HG02678 (cell line): ENCODE measurements around the gene ARG2.
A peak's percentile ranks its signal among the peaks of the same experiment; 100 is the strongest.
"Not testable (repeated sequence)": the region's sequence is repeated elsewhere in the genome, so short reads cannot be mapped to it uniquely, and the experiment has no call there.

Experiments
- ATAC-seq: cut with Tn5 transposase; IDR thresholded peaks from one replicate; pipeline ENCODE4 v1.9.1; 2021; ENCODE audit warnings: mild to moderate bottlenecking, moderate library complexity; ENCODE audit not compliant: unreplicated experiment

The ARG2 gene

DNA sequence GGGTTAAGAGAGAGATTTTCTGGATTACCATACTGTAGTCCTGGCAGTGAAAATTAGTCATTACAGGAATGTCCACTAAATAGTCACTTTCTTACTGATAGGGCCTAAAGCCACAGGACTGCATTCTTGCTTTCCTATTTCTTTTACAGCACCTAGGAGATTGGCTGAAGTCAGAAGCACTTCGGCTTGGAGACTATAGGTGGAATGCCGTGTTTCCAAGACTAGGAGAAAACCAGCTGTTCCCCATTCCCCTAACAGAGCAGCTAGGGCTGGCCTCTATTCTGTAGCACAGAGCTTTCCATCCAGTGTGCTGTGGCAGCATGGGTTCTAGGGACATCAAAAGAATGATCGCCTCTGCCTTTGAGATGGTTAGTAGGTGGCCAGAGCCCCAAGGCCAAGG lies 34.7 kb upstream of the ARG2 start:
- ATAC-seq: no peak

DNA sequence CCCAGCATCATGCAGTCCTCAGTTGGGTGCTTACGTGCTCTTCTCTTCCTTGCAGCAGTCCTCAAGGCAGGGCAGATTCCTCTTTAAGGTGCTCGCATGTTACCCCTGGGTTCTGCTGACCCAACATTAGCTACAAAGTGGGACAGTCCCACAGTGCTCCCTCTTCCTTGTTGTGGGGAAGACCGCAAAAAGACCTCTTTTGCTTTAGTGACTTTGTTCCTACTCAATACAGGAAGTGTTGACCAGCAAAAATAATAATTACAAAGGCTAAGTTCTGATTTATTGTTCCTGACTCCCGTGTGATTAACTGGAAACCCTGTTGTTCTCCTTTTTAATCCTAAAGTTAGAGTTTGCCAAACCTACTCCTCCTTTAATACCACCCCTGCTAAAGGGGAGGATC lies 33.4 kb upstream of the ARG2 start:
- ATAC-seq: no peak

DNA sequence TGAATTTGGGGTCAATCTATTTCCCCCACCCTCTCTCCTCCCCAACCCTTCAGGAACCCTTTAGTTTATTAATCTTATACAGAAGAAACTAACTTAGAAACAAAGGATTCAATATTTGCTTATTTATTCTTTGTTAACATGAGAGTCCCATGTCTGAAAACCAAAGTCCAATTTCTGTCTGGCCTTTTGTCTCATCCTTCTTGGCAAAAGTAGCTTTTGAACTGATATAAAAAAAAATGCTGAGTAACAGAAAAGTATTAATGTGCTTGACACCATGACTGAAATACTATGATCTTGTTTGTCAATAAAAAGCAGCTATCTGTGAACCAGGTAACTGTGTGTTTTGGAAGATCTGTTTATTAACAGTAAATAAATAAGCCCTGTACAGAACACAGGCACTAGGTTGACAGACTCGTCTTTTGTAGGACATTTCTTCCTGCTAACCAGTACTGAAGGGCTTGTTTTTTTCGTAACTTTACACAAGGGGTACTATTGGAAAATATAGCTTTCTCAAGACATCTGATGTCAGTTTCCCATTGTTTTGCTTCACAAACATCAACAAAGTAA lies 30.4 kb upstream of the ARG2 start:
- ATAC-seq: no peak

DNA sequence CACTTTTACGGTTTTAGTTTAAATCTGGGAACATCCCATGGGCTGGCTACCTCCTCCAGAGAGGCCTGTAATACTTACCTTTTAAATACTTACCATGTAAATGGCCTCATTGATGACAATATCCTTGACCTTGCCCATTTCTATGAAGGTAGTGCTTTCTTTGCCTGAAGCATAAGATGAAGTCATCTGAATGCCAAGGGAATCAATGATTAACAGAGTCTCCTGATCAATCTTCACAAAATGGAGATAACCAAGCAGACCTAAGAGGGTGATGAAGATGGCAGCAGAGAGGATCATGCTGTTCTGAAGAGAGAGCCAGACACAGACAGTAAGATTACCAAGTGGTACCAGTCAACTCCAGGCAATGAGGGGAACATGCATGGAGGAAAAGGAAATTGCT lies 26.1 kb upstream of the ARG2 start:
- not testable (repeated sequence) for ATAC-seq

DNA sequence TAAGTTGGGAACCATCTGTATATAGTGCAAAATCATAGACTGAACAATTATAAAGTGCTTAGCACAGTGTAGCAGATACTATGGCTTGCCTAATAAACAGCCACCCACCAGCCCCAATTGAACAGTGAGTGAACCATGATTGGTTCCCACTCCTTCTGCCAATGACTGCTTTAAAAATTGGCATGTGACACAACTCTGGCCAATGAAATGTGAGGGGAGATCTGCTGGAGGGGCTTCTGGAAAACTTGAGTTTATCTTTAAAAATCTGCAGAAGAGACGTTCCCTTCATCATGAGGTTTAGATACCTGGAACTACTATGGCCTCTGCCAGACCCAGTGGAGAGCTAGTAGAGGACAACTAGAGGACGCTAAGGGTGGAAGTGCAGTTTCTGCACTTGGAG lies 24.3 kb upstream of the ARG2 start:
- no peak for ATAC-seq

DNA sequence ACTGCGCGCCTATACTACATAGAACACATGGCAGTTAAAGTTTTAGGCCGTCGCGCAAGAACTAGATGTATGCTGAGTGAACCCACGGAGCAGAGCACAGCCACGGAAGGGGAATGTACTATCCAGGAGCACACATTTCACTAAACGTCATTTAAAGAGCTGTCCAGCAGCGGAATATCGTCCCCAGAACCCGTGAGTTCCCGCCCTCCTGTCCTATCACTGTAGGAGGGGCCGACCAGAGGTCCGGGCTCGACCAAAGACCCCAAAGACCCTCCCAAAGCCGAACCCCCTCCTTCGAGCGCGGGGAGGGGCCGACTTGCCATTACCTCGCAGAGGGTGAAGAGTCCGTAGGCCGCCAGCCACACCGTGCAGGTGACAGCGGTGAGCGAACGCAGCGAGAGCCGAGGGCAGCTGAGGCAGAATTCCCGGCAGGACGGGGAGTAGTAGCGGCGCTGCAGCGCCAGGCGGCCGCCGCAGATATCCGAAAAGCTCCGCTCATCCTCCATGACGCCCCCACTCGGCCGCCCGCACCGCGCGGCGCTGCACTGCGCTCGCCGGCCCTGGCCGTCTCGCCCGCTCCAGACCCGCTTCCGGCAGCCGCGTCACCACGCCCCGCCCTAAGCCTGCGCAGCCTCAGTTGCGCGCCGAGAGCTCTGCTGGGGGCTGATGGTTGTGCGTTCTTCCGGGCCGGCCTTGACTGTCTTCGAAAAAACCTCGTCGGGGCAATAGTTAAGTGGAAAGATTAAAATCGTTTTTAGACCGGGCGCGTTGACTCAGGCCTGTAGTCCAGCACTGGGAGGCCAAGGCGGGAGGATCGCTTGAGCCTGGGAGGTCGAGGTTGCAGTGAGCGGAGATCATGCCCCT lies 19.8 kb upstream of the ARG2 start, which contains the start of gene PIGH:
TSS of gene PIGH (minus strand) at position 571 of the 864 bp plus-strand sequence. CDS start at position 506, 65 bp downstream.
- peak; percentile 96 for ATAC-seq

DNA sequence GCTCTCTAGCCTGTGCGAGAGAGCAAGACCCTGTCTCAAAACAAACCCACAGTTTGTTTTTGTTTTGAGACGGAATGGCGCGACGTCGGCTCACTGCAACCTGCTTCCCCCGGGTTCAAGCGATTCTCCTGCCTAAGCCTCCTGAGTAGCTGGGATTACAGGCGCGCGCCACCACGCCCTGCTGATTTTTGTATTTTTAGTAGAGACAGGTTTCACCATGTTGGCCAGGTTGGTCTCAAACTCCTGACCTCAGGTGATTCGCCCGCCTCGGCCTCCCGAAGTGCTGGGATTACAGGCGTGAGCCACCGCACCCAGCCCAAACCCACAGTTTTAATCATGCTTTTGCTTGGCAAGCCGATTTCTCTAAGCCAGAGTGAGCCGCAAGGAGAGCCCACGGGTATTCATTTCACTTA lies 19.2 kb upstream of the ARG2 start:
- not testable (repeated sequence) for ATAC-seq

DNA sequence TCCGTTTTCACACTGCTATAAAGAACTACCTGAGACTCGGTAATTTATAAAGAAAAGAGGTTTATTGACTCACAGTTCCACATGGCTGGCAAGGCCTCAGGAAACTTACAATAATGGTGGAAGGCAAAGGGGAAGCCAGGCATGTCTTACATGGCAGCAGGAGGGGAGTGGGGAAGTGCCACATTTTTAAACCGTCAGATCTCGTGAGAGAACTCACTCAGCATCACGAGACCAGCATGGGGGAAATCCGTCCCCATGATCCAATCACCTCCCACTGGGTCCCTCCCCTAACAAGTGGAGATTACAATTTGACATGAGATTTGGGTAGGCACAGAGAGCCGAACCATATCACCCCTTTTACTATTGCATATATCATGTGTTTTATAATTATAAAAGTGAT lies 17.6 kb upstream of the ARG2 start:
- no peak for ATAC-seq

DNA sequence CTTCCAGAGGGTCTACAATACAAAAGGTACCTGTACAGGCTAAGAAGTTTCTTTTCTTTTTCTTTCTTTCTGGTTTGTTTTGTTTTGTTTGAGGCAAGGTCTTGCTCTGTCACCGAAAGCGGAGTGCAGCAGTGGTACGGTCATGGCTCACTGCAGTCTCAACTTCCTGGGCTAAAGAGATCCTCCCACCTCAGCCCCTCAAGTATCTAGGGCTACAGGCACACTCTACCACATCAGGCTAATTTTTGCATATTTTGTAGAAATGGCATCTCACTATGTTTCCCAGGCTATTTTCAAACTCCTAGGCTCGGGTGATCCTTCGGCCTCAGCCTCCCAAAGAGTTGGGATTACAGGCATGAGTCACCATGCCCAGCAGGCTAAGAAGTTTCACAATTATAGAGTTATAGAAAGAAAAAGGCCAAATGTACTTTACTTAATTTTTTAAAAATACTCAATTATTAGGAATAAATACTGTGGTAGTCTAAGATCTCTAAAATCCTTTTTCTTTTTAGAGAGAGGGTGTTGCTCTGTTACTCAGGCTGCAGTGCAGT lies 16.6 kb upstream of the ARG2 start:
- no peak for ATAC-seq

DNA sequence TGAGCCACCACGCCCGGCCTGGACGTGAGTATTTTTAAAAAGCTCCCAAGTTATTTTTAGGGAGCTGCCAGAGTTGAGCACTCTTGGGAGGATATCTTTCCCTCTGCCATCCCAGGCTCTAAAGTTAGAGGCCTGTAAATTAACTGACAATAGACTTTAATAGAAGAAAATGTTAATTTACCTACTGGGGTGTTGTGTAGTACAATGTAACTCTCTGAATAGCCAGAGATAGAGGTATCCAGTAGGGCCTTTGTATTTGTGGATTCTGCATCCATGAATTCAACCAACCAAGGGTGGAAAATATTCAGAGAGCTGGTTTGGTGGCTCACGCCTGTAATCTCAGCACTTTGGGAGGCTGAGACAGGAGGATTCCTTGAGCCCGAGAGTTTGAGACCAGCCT lies 12.1 kb upstream of the ARG2 start:
- ATAC-seq: no peak

DNA sequence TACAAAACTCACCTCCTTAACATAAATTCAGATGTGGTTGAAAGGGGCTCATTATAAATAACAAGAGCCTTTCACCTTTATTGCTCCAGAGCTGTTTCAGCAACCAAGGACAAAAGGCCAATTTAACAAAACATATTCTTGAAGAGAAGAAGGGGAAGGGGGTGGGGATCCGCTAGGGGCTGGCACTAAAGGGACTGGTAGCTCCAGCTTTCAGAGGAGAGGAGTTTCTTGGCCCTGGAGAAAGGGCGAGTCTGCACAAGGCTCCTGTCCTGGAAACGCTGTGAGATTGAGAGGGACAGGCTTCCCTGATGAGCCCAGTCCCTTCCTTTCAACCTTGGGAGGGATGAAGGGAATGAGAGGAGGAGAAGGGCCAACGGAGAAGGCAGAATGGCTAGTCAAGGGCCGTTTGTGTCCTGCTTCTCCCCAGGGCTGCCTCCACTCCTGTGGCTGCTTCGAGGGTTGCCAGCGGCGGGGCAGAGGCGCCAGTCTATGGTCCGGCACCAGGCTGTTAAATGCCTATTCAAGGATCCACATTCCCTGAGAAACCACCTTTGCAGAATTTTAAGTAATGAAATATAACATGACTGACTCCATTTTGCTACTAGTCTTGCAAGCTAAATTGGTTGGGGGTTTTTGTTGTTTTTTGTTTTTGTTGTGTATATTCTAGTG lies 9.9 kb upstream of the ARG2 start:
- ATAC-seq: no peak

DNA sequence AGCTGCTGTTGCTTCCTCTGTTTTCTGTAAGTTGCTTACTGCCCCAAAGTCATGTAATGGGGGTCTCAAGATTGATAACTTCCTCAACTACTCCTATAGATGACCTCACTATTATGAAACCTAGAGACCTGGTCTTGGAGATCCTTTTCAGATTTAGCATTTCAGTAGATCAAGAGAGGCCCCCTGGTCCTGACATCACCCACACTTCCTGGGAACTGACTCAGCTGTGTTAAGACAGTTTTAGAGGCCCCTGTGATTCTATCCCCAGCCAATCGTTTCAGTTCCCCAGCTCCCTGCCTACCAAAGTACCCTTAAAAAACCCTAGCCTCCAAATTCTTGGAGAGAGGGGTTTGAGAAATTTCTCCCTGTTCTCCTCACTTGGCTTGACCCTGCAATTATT lies 9.2 kb upstream of the ARG2 start:
- no peak for ATAC-seq

DNA sequence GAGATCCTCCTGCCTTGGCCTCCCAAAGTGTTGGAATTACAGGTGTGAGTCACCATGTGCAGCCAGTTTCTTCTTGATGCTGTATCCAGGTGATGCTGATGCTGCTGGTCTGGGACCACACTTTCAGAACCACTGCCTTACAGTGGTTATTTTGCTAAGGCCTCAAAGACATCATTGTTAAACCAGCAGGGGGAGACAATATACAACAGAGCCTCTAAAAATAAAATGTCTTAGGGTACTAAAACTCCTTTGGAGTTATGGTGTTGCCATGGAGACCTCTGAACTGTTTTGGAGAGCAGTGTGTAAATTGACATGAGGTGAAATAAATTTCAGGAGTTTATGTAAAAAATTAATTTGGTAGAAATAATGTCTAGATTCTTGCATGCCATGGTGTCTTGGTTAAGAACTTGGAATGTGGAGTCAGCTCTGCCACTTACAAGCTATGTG lies 1.1 kb upstream of the ARG2 start:
- no peak for ATAC-seq

DNA sequence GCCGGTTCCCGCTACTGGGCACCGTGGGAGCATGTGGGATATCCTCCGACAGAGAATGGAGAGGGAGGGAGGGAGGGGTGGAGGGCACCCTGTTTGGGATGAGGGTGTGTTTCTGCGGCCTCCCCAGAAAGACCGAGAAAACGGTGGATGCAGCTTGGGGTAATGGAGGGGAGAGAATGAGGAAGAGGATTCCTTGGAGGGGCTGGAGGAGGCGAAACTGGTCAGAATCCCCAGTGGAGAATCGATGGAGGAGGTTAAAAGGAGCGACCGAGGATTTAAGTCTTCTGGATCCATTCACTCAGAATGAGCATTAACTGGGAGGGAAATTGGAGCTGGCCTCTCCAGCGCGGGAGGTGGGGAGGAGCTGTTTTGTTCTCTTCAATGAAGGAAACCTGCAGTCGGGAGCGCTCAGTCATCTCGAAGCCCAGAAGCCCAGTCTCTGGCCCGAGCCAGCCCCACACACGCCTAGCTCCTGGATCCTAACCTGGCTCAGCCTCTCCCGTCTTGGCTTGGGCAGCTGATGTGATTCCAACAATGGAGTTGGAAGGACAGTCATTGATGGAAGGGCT lies 581 bp downstream of the ARG2 start:
- no peak for ATAC-seq

DNA sequence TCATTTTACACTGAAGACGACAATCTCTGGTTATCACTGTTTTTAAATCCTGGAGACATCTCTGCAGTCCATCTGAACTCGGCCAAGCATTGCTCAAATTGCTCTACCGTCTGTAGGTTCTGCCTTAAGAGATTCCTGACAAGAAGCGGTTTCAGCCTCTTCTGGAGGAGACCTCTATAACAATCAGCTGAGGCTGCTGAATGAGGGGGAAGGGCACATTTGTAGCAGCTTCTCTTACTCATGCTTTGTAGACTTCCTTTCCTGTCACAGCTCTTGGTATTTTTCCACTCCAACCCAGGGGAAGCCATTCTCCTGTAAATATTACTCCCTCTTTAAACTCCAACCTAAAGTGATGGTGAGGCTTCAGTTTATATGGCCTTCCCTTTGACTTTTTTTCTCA lies 3.0 kb downstream of the ARG2 start:
- no peak for ATAC-seq

DNA sequence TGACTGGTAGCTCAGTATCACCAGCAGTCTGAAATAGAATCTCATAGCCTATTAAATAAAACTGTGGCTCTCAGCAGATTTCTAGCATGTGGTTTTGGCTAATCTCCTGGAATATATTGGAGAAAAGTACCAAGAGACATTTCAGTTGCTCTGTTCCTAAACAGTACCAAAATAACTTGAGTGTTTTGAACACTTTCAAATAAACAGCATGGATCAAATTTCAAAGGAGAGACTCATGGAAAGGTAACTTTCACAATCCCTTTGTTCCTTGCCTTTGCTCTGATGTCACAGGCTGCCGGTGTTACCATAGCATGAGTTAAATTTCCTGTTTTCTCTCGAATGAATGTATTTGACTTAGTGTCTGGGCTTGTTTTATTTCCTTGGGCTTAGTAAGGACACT lies 3.4 kb downstream of the ARG2 start:
- ATAC-seq: no peak

DNA sequence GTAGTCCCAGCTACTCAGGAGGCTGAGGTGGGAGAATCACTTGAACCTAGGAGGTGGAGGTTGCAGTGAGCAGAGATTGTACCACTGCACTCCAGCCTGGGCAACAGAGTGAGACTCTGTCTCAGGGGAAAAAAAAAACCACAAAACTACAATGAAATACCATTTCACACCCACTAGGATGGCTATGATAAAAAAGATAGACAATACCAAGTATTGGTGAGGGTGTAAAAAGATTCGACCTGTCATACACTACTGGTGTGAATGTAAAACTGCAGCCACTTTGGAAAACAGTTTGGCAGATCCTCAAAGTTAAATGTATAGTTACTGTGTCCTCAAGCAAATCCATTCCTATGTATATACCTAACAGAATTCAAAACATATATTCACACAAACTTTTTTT lies 6.4 kb downstream of the ARG2 start:
- ATAC-seq: not testable (repeated sequence)

DNA sequence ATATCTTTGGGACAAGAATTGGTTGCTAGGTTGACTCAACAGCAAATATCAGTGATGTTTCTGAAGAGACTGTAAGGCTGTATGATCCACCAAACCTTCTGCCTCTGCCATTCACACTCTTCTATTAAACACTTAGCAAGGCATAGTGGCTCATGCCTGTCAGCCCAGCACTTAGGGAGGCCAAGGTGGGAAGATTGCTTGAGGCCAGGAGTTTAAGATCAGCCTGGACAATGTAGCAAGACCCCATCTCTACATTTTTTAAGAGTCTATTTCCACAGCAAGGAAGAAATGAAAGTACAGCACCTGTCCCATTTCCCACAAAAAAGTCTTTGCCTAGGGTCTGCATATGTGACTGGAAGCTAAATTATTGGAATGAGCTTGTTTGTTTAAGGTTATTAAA lies 7.8 kb downstream of the ARG2 start:
- ATAC-seq: no peak

DNA sequence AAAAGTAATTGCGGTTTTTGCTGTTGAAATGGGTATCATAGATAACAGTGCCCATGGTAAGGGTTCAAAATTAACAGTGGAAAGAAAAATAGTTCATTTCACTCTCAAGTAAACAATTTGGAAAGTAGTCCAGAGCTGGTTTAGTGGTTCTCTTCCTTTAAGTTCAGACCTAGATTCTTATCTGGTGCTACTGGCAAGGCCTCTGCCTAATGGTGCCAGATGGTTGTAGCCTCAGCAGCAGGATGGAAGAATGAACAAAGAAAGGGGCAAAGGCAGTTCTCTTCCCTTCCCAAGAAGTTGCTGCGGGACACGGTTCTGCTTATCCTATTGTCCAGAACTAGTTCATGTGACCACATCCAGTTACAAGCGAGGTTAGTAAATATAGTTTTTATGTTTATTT lies 10.5 kb downstream of the ARG2 start:
- ATAC-seq: no peak

DNA sequence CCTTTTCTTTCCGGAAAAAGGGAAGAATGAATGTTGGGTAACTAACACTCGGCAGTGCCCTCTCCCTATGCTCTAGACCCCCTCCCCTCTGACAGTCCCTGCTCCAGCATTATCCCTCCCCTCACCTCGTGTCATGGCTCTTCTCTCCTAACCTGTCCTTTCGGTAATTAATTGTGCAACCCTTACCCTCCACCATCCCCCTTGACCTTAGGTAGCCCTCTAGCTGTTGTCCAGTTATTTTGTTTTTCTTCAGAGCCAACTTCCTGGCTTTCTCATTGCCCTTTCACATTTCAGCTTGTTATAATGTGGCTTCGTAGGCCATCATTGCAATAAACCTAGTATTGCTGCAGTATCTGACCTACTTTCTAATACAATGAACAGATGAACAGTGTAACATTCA lies 11.2 kb downstream of the ARG2 start:
- ATAC-seq: no peak

DNA sequence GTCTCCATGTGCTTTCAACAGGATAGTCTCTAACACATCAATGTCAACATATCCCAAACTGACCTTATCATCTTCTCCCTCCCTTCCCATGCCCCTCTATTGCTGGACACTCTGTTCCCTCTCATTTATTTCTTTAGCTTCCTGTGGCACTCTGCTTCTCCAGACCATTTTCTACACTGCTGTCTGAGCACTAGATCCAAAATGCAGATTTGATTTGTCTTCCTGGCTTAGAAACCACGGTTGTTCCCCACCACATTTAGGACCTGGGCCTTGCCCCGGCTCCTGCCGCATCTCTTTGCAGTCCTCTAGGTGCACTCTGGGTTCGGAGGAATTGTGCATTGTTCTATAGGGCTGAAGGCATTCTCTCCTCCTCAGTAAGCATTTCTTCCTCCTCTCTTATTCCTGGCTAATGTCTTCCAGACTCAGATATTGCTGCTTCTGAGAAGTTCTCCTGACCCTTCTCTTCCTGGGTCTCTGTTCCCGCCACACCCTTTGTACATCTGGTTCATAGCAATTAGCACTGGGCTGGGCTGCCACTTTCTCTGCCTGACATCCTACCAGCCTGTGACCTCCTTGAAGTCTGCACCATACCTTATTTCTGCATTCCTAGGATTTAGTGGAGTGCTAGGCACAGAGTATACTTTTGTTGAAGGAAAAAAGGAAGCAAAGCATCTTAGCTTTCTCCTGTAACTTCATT lies 13.9 kb downstream of the ARG2 start:
- ATAC-seq: no peak
